ENCODE measurements around the gene FAM72C. TPM values are rescaled to one million over a fixed set of nuclear protein-coding genes. Genes with fewer than 3 reads are reported as not detected.
"Not testable (repeated sequence)": the region's sequence is repeated elsewhere in the genome, so short reads cannot be mapped to it uniquely, and the experiment has no call there.

Gene FAM72C
- total RNA-seq (1 to 10 TPM in 3 of 7 donors, under 1 TPM in 4; 0.32 to 1.9 (median 0.79) TPM), polyA plus RNA-seq (1 to 10 TPM in 1 of 3 donors, under 1 TPM in 2; 0.80 to 2.4 (median 0.89) TPM)
- long read RNA-seq, donor 1, partial matches to known transcripts, result 0 of 2 reads
- long read RNA-seq, donor 1, other reads (novel, unspliced or antisense), result 0 of 2 reads
- long read RNA-seq, donor 2, result 0 reads

DNA sequence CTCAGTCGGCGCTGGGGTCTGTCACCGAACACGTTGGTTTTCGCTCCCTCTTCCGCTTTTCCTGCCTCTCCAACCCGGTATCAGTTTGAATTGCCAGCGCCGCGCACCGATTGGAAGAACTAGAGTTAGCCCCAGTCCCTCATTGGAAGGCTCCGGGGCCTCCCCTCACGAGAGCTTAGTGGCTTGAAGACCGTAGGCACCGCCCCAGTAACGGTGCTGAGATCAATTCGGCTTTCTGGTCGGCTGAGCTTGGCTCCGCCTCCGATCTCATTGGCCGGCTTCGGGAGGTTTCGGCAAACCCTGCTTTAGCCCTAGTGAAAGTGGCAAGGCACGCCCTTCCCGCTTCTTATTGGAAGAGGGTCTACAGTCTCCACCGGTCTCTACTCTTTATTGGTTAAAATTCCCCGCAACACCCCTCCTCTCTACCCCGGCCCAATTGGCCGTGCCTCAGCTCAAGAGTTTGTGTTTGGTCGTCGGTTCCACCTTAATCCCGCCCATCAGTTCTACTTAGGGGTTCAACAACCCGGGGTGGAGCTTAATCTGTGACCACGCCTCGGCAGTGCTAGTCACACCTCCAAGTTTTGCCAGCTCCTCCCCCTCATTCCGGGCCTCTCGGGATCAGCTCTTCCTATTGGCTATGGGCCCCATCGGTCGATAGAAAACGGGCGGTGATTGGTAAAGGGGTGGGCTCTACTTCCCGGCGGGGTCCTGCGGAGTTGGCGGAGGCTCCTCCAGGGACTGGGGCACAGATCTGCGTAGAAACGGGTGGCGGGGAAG, at the start of gene FAM72C:
TSS of gene FAM72C (minus strand) at position 63 of the 777 bp plus-strand sequence. CDS start 845 bp downstream, outside the sequence.
- H3K9me3 ChIP-seq; DNase-seq; H3K27me3 ChIP-seq (replicated peaks in 1 of 7); H3K4me1 ChIP-seq; intact Hi-C loops (cut with DNase I; ENCODE audit: low total_unique reads); H3K36me3 ChIP-seq; H3K4me3 ChIP-seq; H3K27ac ChIP-seq: not testable (repeated sequence)
- WGBS, 5 donors, result no CpG with 5 or more reads among the region's 48 CpGs

DNA sequence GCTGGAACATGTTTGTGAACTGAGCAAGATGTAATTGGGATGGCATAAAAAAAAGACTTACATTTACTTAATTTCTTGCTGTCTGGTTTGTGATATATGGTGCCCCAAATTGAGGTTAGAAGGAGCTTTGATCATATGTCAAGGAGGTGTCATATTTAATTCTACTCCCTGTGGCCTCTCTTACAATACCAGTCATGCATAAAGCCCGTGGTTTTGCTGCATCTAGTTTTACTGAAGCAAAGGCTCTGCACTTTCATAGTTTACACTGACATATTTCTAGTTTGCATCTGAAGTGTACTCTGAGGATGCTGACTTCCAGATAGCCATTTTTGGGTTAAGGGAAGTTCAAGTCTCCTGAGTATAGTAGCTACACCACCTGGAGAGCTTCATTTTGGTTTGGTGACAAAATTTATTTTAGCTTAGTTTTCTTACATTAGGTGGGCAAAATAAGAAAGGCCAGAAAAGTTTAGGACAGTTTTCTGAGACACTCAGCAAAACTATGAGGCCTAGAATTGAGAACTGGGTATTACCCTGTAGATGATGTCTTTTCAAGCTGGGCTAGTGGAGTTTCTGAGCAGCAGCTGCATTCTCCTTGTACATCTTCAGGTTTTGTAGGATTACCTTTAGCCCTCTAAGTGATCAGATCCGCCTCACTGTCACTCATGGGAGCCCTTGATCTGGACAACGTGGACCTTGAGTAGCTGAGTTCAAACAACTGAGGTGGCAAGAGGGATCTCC, 48.4 kb upstream of the FAM72C start:
- H3K36me3 ChIP-seq; H3K27me3 ChIP-seq (replicated peaks in 1 of 7); H3K27ac ChIP-seq; H3K4me3 ChIP-seq; H3K9me3 ChIP-seq; intact Hi-C loops (cut with DNase I; ENCODE audit: low total_unique reads); DNase-seq; H3K4me1 ChIP-seq: not testable (repeated sequence)
- WGBS, 5 donors, result no CpG with 5 or more reads among the region's 3 CpGs

DNA sequence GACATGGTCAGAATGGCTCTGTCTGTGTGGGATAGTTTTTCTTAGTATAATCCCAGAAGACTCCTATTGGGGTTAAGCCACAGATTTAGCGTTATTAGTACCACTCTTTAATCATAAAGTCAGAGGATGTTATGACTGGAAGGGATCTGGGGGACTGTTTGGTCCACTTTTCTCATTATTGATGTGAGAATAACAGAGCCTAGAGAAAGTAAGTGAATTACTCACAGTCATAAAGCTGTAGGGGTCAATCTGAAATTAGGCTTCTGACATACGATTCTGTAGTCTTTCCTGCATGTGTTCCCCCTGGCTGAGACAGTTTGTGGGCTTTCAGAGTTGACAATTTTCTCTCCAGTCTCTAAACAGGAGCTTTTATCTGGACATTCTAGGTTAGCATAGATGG, 47.3 kb upstream of the FAM72C start:
- WGBS, 5 donors, result no CpG with 5 or more reads among the region's 2 CpGs
- H3K36me3 ChIP-seq; H3K27me3 ChIP-seq (replicated peaks in 1 of 7); DNase-seq; H3K4me3 ChIP-seq; H3K4me1 ChIP-seq; H3K27ac ChIP-seq; H3K9me3 ChIP-seq; intact Hi-C loops (cut with DNase I; ENCODE audit: low total_unique reads): not testable (repeated sequence)

DNA sequence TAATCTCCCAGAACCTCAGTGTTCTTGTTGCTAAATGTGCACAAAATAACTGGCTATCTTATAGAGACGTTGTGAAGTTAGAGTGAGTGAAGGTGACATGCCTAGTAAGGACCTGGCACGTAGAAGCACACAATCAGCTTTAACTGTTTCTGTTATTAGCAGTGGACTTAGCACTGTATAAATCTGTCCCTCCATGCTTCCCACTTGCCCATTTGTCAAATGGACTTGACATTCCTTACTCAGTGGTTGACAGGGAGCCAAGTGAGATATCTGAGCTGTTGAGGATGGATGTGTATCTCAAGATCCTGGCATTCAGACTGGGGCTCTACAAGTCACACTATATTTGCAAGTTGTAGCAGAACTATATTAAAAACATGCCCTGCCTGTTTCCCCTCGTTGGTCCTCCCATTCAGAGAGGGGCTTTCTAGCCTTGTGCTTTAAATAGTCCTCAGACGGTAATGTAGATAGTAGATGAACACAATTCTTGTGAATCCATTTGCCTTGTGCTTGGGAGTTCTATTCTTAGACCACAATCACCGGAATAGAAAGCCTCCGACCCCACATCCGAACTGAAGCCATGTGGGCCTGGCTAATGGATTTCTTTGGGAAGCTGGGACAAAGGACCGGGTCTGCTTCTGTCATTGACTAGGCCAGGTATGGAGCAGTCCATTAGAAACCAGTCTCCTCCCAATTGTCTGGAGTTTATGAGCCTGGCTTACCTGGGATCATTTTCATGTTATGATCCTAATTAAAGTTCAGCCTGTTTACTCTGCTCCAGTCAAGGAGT, 43.6 kb upstream of the FAM72C start:
- DNase-seq; H3K36me3 ChIP-seq; intact Hi-C loops (cut with DNase I; ENCODE audit: low total_unique reads); H3K4me3 ChIP-seq; H3K27ac ChIP-seq; H3K4me1 ChIP-seq; H3K27me3 ChIP-seq (replicated peaks in 1 of 7); H3K9me3 ChIP-seq: not testable (repeated sequence)
- WGBS, 5 donors, result 61 to 92% (median 74%) methylated on average over 2 to 3 of the region's 8 CpGs; no CpG with 5 or more reads in 2 of the 5 donors

DNA sequence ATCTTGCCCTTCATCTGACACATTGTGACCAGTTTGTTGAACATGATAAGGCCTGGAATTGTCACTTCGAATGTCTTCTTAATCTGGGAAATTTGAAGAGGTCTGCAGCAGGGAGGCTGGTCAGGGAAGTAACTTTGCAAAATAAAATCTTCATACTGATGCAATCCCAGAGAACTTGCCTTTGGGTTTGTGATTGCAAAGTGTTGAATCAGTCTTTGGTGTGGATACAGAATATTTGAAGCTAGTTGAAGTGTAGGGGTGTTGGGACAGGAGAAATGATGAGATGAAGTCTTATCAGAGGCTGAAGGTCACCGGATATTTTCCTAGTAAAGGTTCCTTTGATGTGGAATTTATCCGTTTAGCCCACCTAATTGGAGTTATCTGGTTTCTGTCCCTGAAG, 42.7 kb upstream of the FAM72C start:
- H3K27me3 ChIP-seq (replicated peaks in 1 of 7); H3K9me3 ChIP-seq; H3K27ac ChIP-seq; DNase-seq; H3K4me1 ChIP-seq; H3K36me3 ChIP-seq; intact Hi-C loops (cut with DNase I; ENCODE audit: low total_unique reads); H3K4me3 ChIP-seq: not testable (repeated sequence)
- WGBS, 5 donors, result no CpG with 5 or more reads among the region's 3 CpGs

DNA sequence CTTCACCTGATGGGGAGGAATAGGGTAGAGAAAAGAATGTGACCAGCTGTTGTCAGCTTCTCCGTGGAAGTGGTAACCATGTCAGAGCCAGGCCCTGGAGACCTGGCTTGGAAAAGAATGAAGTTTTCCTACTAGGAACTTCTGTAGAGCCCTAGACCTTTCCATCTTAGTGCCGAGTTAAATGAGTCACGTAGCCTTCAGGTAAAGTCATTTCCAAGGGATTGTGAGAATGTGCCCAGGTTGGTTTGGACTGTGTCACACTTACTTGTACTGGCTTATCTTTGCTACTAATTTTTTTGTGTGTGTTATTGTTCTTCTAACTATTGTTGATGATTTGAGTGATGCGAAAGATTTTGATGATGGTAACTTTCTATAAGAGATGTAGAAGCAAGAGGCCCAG, 42.3 kb upstream of the FAM72C start:
- H3K27ac ChIP-seq; H3K4me1 ChIP-seq; H3K4me3 ChIP-seq; DNase-seq; H3K27me3 ChIP-seq (replicated peaks in 1 of 7); H3K9me3 ChIP-seq; intact Hi-C loops (cut with DNase I; ENCODE audit: low total_unique reads); H3K36me3 ChIP-seq: not testable (repeated sequence)
- WGBS, 5 donors, result no CpG with 5 or more reads among the region's 4 CpGs

DNA sequence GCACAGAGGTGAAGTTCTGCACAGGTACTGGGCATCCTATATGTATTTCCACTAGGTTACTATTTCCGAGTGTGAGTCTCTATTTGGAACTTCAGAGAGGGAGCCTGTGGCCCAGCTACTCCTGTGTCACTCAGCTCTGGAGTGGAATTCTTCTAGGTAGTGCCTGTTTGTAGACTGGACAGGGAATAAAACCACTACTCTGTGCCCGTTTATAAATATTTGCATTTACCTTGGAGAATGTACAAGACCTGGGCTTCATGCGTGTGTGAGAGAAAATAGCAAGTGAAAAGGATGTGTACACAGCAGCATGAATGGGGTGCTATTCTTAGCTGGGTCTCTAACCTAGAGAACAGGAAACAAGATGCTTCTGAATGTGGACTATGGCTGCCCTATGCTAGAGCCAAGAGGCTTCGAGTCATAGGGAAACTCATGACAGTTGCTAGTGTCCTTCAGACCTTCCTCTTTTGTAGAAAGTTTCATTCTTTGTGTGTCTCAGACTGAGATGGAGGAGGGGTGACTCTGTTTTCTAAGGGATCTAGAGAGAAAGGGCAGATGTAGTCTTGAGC, 40.5 kb upstream of the FAM72C start:
- intact Hi-C loops (cut with DNase I; ENCODE audit: low total_unique reads); H3K9me3 ChIP-seq; H3K36me3 ChIP-seq; DNase-seq; H3K27me3 ChIP-seq (replicated peaks in 1 of 7); H3K4me3 ChIP-seq; H3K27ac ChIP-seq; H3K4me1 ChIP-seq: not testable (repeated sequence)
- WGBS, 5 donors, result no CpG with 5 or more reads among the region's 4 CpGs

DNA sequence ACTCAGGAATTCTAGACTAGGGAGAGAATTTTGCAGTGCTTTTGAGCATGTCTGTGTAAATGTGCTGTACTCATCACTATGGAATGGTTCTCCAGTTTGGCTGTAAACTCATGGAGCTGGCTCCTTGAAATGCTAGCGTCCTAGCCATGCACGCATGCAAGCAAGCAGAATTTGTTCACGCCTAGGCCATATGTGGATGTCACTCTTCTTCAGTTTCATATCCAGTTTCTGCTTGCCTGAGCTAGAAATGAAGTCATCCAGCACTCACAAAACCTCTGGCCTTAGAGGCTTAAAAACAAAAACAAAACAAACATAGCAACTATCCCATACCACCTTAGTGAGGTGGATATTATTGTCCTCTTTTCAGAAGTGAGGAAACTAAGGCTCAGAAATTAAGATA, 37.6 kb upstream of the FAM72C start:
- H3K27me3 ChIP-seq (replicated peaks in 1 of 7); H3K4me3 ChIP-seq; H3K27ac ChIP-seq; intact Hi-C loops (cut with DNase I; ENCODE audit: low total_unique reads); H3K4me1 ChIP-seq; H3K9me3 ChIP-seq; DNase-seq; H3K36me3 ChIP-seq: not testable (repeated sequence)
- WGBS, 5 donors, result no CpG with 5 or more reads among the region's 3 CpGs

DNA sequence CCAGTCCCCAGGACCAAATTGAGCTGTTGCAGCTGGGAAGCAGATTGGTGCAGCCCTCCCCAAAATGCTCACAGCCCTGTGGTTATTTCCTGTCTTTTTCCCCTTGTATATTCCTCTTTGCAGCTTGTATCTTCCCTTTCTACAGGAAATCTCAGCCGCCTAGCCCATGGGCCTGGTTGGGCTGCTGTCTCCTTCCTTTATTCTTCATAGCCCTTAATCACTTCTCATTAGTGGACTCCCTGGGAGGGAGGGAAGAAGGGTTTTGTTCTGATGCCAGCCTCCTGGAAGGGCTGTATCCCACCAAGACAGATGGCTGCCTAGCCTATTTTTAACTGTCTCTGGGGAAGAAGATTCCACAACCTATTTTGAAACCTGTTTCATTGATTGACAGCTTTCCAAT, 32.5 kb upstream of the FAM72C start:
- H3K4me3 ChIP-seq; H3K27me3 ChIP-seq (replicated peaks in 1 of 7); H3K27ac ChIP-seq; H3K9me3 ChIP-seq; H3K4me1 ChIP-seq; intact Hi-C loops (cut with DNase I; ENCODE audit: low total_unique reads); DNase-seq; H3K36me3 ChIP-seq: not testable (repeated sequence)
- no CpG with 5 or more reads among the region's 1 CpG for WGBS, 5 donors

DNA sequence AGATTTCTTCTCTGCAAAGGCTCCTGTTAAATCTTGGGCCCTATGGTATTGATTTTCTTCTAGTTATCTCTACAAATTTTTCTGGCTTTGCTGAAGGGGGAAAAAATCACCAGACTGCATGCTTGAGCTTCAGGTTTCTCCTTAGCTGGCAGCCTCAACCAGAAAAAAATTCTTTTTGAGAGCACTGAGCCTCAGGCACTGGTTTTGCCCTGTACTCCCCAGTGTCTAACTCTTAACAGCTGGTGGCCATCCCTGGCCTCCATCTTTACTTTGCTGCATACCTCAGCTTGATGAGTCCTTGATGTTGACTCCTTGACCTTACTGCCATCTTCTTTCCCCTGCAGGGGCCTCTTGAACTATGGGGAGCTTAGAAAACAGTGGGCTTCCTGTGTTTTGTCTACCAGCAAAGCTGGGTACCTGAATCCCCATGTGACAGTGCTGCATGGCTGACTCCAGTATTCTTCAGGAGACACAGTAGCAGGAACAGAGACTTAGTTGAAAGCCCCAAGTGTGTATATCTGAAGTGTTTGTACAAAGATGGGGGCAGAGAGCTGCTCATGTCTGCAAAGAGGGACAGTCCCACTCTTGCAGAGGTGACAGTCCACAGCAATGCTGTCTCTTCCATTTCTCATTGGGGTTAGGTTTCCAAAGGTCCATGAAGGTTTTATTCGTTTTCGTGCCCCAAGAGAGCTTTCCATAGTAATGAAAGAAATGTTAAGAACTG, 31.7 kb upstream of the FAM72C start:
- H3K4me1 ChIP-seq; H3K9me3 ChIP-seq; H3K36me3 ChIP-seq; H3K27me3 ChIP-seq (replicated peaks in 1 of 7); intact Hi-C loops (cut with DNase I; ENCODE audit: low total_unique reads); DNase-seq; H3K27ac ChIP-seq; H3K4me3 ChIP-seq: not testable (repeated sequence)
- WGBS, 5 donors, result 75 to 80% methylated on average over 2 of the region's 2 CpGs; no CpG with 5 or more reads in 3 of the 5 donors
